Measurements from ENCODE around the gene TRHDE.

TRHDE gene

GRCh38 chr12:72444125-72444524, 172.0 kb downstream of the TRHDE start:
- no peak for DNase-seq (ENCODE audit: low spot score)

GRCh38 chr12:72444566-72444965, 172.4 kb downstream of the TRHDE start:
- DNase-seq (ENCODE audit: low spot score): no peak

GRCh38 chr12:72448089-72448488, 175.9 kb downstream of the TRHDE start:
- DNase-seq (ENCODE audit: low spot score): no peak

- no peak for DNase-seq (ENCODE audit: low spot score)
These were observed 176.6 kb downstream of the TRHDE start for GRCh38 chr12:72448805-72449204.

- DNase-seq (ENCODE audit: low spot score): no peak
These were observed 180.9 kb downstream of the TRHDE start for GRCh38 chr12:72453066-72453465.

GRCh38 chr12:72453550-72453949, 181.4 kb downstream of the TRHDE start:
- no peak for DNase-seq (ENCODE audit: low spot score)

DNA sequence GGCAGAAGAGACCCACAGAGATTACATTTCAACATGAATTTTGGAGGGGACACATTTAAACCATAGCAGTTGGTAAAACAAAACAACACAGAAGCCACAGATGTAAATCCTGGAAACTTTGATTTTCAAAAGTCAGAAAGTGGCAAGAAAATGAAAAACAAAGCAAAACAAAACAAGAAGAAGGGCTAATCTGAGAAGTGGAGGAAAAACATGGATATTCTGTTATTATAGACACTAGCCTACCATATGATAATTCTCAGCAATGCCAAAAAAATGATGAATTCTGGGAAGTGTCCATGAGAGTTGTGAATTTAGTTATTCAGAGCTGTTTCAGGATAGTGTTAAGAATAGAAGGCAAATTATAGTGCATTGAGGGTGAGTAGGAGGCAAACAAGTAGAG, 192.3 kb downstream of the TRHDE start:
- DNase-seq (ENCODE audit: low spot score): no peak

DNA sequence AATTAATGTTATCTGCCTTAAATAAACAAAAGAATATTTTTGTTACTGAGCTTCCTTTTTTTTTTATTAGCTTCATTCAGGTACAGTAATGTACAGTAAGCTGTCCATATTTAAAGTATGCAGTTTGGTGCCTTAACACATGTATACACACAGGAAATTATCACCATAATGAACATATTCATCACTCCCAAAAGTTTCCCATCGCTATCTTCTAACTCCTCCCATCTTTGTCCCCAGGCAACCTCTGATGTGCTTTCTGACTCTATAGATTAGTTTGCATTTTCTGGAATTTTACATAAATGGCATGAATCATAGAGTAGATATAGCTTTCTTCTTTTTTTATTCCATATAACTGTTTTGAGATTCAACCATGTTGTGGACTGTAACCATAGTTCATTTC, 193.0 kb downstream of the TRHDE start:
- DNase-seq (ENCODE audit: low spot score): no peak

- DNase-seq (ENCODE audit: low spot score): no peak
These were observed 193.9 kb downstream of the TRHDE start for GRCh38 chr12:72465940-72466630.

DNA sequence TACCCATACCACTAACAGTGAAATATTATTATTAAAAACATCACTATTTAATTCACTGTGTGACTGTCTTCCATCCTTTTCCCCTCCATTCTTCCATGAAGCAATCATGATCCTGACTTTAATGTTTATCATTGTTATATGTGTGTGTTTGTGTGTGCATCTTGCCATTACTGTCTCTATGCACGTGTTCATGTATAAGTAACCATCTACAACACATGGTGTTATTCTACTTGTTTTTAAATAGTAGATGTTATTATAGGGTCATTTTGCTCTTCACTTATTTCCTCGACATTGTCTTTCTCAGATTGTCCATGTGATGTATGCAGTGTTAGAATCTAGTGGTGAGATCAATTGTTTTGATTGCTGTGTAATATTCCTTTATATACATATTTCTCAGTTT, 195.8 kb downstream of the TRHDE start:
- DNase-seq (ENCODE audit: low spot score): no peak

GRCh38 chr12:72468505-72468904, 196.3 kb downstream of the TRHDE start:
- DNase-seq (ENCODE audit: low spot score): no peak

- no peak for DNase-seq (ENCODE audit: low spot score)
These were observed 199.6 kb downstream of the TRHDE start for GRCh38 chr12:72471806-72472205.

GRCh38 chr12:72472350-72472749, 200.2 kb downstream of the TRHDE start:
- no peak for DNase-seq (ENCODE audit: low spot score)

DNA sequence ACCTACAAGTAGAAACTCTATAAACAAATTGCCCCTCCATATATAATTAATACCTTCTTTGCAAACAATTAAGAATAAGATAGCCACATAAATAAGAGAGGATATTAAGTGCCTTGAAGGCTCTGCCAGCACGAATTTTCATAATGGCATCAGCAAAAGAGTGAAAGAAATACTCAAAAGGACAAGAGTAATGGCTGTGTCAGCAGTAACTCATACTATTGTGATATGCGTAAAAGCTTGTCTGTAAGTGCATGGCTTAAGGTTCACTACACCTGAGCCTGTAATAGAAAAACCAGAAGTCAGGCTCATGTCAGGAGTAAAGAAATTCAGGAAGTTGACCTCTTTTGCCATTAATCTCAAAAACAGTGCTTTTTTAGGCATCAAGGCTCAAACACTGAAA, 204.1 kb downstream of the TRHDE start:
- DNase-seq (ENCODE audit: low spot score): no peak

GRCh38 chr12:72485017-72485701, 213.0 kb downstream of the TRHDE start:
- no peak for DNase-seq (ENCODE audit: low spot score)

DNA sequence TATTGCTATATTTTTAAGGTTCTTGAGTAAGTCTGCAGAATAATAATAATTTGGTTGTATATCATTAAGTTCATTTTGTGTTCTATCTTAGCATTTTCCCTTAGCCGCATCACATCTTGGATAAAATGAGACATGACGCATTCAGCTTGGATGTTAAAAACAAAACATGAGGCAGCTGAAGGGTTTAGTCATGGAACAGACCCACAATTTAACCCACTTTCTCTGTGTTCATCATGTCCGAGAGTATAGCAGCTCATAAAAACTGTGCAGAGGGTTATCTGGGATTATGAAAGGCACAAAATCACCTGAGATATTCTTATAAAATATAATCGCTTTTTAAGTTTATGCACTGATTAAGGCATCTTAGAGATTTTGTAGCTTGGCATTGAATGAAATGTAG, 219.3 kb downstream of the TRHDE start:
- no peak for DNase-seq (ENCODE audit: low spot score)

DNA sequence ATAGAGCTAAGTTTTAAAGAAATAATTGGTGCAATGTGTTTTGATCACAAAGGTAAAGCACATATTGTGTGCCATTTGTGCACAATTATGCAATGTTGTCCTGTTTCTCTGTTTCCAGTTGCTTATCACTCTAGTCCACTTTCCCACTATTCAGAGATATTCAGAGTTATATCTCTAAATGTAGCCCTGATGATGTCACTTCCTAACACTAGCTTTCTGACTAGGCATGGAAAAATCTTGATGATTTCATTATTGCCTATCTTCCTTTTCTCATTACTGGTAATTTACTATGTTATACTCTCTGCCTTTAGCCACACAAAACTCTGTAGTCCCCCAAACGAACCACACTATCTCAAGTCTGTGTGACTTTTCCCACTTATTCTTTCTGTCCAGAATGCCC, 221.2 kb downstream of the TRHDE start:
- DNase-seq (ENCODE audit: low spot score): peak; percentile 13

DNA sequence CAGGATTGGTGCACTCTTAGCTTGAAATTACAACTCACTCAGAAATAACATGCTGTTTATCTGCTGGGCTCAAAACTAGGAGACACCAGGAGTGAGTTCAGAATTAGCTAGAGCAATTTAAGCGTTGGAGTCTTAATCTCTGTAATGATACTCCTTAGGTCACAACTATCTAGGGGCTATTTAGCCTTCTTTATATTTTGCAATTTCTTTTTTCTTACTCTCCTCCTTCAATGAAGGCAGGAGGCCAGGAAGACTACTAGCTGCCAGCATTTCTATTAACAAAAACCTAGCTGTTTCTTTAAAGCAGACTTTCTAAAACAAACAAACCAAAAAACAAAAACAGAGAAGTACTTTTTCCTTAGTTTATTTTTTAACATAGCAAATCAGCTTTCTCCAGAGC, 226.2 kb downstream of the TRHDE start:
- DNase-seq (ENCODE audit: low spot score): no peak

DNA sequence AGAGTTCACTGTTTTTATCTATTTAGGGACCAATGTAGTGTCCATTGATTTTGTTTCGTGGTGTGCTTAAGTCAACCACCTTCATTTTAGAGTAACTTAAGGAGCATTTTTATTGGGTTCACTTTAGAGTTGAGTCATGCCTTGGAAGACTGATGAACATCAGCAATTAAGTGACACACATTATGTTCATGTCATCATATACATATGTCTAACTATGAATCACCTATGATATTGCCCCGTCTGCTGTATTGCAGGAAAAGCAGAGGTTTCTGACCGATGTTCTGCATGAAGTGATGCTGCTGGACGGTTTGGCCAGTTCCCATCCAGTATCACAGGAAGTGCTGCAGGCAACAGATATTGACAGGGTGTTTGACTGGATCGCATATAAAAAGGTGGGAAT, 227.1 kb downstream of the TRHDE start:
- peak; percentile 72 for DNase-seq (ENCODE audit: low spot score)

GRCh38 chr12:72502546-72502945, 230.4 kb downstream of the TRHDE start:
- DNase-seq (ENCODE audit: low spot score): no peak

DNA sequence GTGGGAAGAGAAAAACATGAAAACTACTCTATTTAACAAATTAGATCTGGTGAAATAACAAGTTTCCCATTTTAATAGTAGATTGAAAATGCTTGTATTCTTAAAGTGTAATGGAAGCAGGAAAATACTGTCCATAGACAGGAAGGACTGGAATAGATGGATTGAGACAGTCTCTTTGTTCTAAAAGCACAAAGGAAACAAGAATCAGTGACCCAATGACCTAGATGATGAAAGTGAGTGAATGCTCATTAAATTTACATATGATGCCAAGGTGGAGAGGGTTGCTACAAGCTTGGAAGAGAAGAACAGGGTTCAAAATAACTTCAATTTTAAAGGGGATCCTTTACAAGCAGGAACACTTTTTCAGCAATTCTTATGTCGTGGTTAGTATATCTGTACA, 233.1 kb downstream of the TRHDE start:
- DNase-seq (ENCODE audit: low spot score): no peak

- DNase-seq (ENCODE audit: low spot score): no peak
These were observed 237.7 kb downstream of the TRHDE start for GRCh38 chr12:72509891-72510290.

DNA sequence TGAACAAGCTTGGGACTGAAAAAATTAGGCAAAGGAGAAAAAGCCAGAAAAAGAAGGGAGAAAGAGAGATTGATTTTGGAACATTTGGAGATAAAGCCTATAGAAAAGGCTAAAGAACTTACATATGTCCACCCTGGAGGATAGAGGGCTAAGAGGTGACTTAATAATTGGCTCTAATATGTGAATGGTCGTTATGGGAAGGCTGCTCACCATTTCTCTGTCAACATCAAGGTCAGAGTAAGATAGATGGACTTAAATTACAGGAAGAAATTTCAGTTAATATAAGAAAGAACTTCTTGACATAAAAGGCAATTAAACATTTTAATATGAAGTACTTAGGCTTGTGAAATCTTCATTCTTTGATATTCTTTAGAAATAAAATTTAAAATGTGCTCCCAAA, 238.6 kb downstream of the TRHDE start:
- DNase-seq (ENCODE audit: low spot score): no peak

DNA sequence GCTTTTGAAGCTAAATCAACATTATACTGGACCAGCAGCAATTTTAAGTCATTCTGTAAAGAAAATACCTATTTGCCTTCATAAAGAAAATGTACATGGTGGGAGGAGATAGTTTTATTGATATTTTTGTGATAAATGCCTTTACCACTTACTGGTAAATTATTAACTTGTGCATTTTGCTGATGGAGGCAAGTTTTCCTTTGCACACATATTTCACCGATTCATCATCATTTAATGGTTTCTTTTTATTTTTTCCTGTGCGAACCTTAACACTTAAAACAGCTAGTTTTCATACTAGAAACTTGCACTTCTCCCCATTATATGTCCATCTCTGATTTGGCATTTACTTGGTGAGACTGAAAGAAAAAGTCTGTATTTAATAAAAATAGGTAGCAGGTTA, 239.3 kb downstream of the TRHDE start:
- DNase-seq (ENCODE audit: low spot score): no peak

All from RKO (cell line).